Parathyroid adenoma (tissue), 2 donors: Measurements from ENCODE around the gene TUBD1.

Experiments used
- H2AFZ ChIP-seq: fragments of 300-600 bp; sonication (generic); one replicate; pipeline ENCODE4 v1.7.0; 2017; ENCODE audit warnings: antibody characterized with exemption, mild to moderate bottlenecking
- H3K27ac ChIP-seq: fragments of 300-600 bp; sonication (generic); one replicate; pipeline ENCODE4 v1.7.0; 2017
- H3K27me3 ChIP-seq: fragments of 300-600 bp; sonication (generic); one replicate; pipeline ENCODE4 v1.7.0; 2017; ENCODE audit warnings: low read length; ENCODE audit not compliant: control insufficient read depth, insufficient read depth
- H3K36me3 ChIP-seq: fragments of 300-600 bp; sonication (generic); one replicate; pipeline ENCODE4 v1.7.0; 2017; ENCODE audit warnings: low read length; ENCODE audit not compliant: control insufficient read depth, insufficient read depth
- H3K4me1 ChIP-seq: fragments of 300-600 bp; sonication (generic); one replicate; pipeline ENCODE4 v1.7.0; 2017; ENCODE audit warnings: control low read depth
- H3K4me2 ChIP-seq: fragments of 300-600 bp; sonication (generic); one replicate; pipeline ENCODE4 v1.7.0; 2017; ENCODE audit warnings: low read length
- H3K4me3 ChIP-seq: fragments of 300-600 bp; sonication (generic); one replicate; pipeline ENCODE4 v1.7.0; 2017; ENCODE audit warnings: low read depth, low read length
- H3K79me2 ChIP-seq: fragments of 300-600 bp; sonication (generic); one replicate; pipeline ENCODE4 v1.7.0; 2017; ENCODE audit warnings: control low read depth
- H3K9ac ChIP-seq: fragments of 300-600 bp; sonication (generic); one replicate; pipeline ENCODE4 v1.7.0; 2017; ENCODE audit warnings: mild to moderate bottlenecking
- H3K9me3 ChIP-seq: fragments of 300-600 bp; sonication (generic); one replicate; pipeline ENCODE4 v1.7.0; 2017; ENCODE audit warnings: low read length; ENCODE audit not compliant: control insufficient read depth
- CTCF ChIP-seq: fragments of 300-600 bp; sonication (generic); IDR thresholded peaks from one replicate; pipeline ENCODE4 v1.7.0; 2017; ENCODE audit warnings: antibody characterized with exemption, mild to moderate bottlenecking
- donor health status: primary hyperparathyroidism.

The TUBD1 gene

DNA sequence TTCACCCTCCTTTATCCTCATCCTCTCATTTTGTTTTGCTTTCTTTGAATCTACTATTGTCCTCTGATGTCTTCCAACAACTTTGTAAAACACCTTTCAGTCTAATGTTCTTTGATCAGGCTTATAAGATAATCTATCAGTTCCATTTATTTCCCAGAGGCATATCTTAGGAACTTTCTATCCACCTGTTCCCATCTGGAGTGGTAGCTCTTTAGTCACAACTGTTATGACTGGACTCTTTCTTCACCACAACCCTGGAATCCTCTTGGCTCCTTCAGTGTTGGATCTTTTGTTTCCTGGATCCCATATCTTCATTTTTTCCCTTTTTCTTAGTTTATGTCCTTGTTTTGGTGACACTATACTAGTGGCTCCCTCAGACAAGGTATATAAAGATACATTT lies 23.7 kb upstream of the TUBD1 start:
- TF ChIP-seq CTCF: no peak
- Histone ChIP-seq H3K79me2 (peaks cover 5% of the 10 kb centered on the region), H3K27me3 (no peaks in the 10 kb centered on the region), H3K4me2 (no peak overlapping the region), H3K36me3 (no peaks in the 10 kb centered on the region), H2AFZ (no peak overlapping the region), H3K4me3 (no peak overlapping the region), H3K9ac (no peak overlapping the region), H3K27ac (no peak overlapping the region), H3K9me3 (no peaks in the 10 kb centered on the region), H3K4me1 (no peaks in the 10 kb centered on the region)

DNA sequence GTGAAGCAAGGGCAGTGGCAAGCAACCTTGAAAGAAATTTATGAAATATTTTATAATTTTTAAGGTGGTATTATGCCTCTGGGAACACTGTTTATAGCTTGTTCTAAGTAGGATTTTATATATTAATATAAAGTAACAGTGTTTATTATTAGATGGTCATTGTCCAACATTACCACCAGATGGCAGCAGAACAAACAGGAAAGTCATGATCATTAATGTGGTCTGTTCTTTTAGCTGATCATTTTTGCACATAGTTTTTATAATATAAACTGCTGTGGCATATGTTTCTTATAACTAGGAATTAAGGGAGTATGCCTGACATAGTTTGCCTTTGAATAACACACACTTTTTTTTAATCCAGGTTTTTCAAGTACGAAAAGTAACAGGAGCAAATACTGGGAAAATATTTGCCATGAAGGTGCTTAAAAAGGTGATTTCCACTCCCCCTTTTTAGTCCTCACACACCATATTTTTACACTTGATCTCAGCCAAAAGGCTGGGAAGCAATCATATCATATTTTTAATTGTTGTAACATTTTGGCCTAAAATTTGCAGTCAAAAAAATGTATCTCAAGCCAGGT lies 21.6 kb upstream of the TUBD1 start:
- Histone ChIP-seq H3K79me2 (no peaks in the 10 kb centered on the region), H2AFZ (no peak overlapping the region), H3K4me3 (no peak overlapping the region), H3K27me3 (no peaks in the 10 kb centered on the region), H3K9me3 (no peaks in the 10 kb centered on the region), H3K4me2 (no peak overlapping the region), H3K4me1 (no peaks in the 10 kb centered on the region), H3K36me3 (no peaks in the 10 kb centered on the region), H3K9ac (no peak overlapping the region), H3K27ac (no peak overlapping the region)
- TF ChIP-seq CTCF: peak; percentile 70

GRCh38 chr17:59907467-59907866 lies 14.7 kb upstream of the TUBD1 start:
- H3K9me3 ChIP-seq: no peaks in the 10 kb centered on the region
- H3K27me3 ChIP-seq: no peaks in the 10 kb centered on the region
- peaks cover 38% of the 10 kb centered on the region for H3K79me2 ChIP-seq
- no peak overlapping the region for H3K27ac ChIP-seq
- H3K36me3 ChIP-seq: no peaks in the 10 kb centered on the region
- no peak overlapping the region for H2AFZ ChIP-seq
- no peak overlapping the region for H3K9ac ChIP-seq
- H3K4me1 ChIP-seq: no peaks in the 10 kb centered on the region
- no peak for TF ChIP-seq CTCF
- H3K4me3 ChIP-seq: no peak overlapping the region
- H3K4me2 ChIP-seq: no peak overlapping the region

GRCh38 chr17:59903455-59903854 lies 10.7 kb upstream of the TUBD1 start:
- H3K79me2 ChIP-seq: peaks cover 57% of the 10 kb centered on the region
- H3K4me3 ChIP-seq: no peak overlapping the region
- no peak for TF ChIP-seq CTCF

GRCh38 chr17:59901604-59902003 lies 8.9 kb upstream of the TUBD1 start:
- peaks cover 63% of the 10 kb centered on the region for H3K79me2 ChIP-seq
- no peak overlapping the region for H3K4me2 ChIP-seq
- H3K27me3 ChIP-seq: no peaks in the 10 kb centered on the region
- H3K27ac ChIP-seq: no peak overlapping the region
- TF ChIP-seq CTCF: no peak
- H3K4me3 ChIP-seq: no peak overlapping the region
- no peak overlapping the region for H3K9ac ChIP-seq
- H2AFZ ChIP-seq: no peak overlapping the region
- H3K4me1 ChIP-seq: no peaks in the 10 kb centered on the region
- H3K36me3 ChIP-seq: no peaks in the 10 kb centered on the region
- no peaks in the 10 kb centered on the region for H3K9me3 ChIP-seq

More at GRCh38 chr17:59903455-59903854, 10.7 kb upstream of the TUBD1 start:
- Histone ChIP-seq H3K27me3 (no peaks in the 10 kb centered on the region), H3K27ac (no peak overlapping the region), H3K9ac (no peak overlapping the region), H3K4me2 (no peak overlapping the region), H3K9me3 (no peaks in the 10 kb centered on the region), H2AFZ (no peak overlapping the region), H3K4me1 (no peaks in the 10 kb centered on the region), H3K36me3 (no peaks in the 10 kb centered on the region)
